Mucosa of descending colon (tissue), 3 donors: ENCODE results near the gene IFT122. TPM values are rescaled to one million over a fixed set of nuclear protein-coding genes. Genes with fewer than 3 reads are reported as not detected.

ENCODE experiments used
- ATAC-seq: fragments of 200-7000 bp; cut with Tn5 transposase; one replicate; pipeline ENCODE4 v1.9.1; 2020; ENCODE audit warnings: mild to moderate bottlenecking, moderate library complexity
- DNase-seq, 3 donors: peaks; one replicate each; pipeline ENCODE4 v3.0.0-alpha.2; 2020
- H3K36me3 ChIP-seq: fragments of 200-600 bp; one replicate; pipeline ENCODE4 v1.8.0; 2021; ENCODE audit warnings: low read depth, mild to moderate bottlenecking
- H3K4me1 ChIP-seq: fragments of 200-600 bp; one replicate; pipeline ENCODE4 v1.8.0; 2021; ENCODE audit warnings: low read depth, mild to moderate bottlenecking
- H3K4me3 ChIP-seq: fragments of 200-600 bp; one replicate; pipeline ENCODE4 v1.8.0; 2021; ENCODE audit warnings: mild to moderate bottlenecking
- H3K9me3 ChIP-seq: fragments of 200-600 bp; one replicate; pipeline ENCODE4 v1.8.0; 2021; ENCODE audit warnings: mild to moderate bottlenecking
- CTCF ChIP-seq: fragments of 200-600 bp; IDR thresholded peaks from one replicate; pipeline ENCODE4 v1.8.0; 2022; ENCODE audit warnings: antibody characterized with exemption, mild to moderate bottlenecking
- intact Hi-C, 2 donors: fragments of 100-400 bp; cut with DNase I in 1 of 2; cut with micrococcal nuclease in 1 of 2; formaldehyde crosslinking; loops; one replicate each; pipeline versions ENCODE4 v1.11.0 to v1.11.1; 2022; cut with DNase I, micrococcal nuclease
- total RNA-seq, 3 donors: library from RNA; stranded (reverse); fragmentation: NEBNext Ultra II Directional in 2 of 3; extraction: Animal tissue kit (Norgen Biotek cat#: 25700) in 2 of 3; gene quantifications; one replicate each; pipeline versions ENCODE4 v1.2.1 to v1.2.4, GENCODE V29; 2021 to 2023
- donor health status: DM: no; HTN: no; CAD: no; lungs with moderate emphysema.
- donor health status: DM: no; HTN: no; CAD: no.
- donor health status: DM: no; HTN: yes; CAD: no.

The IFT122 gene
- total RNA-seq, 3 donors from 2014 or later, result 24.6 to 35.0 (median 29.6) TPM

GRCh38 chr3:129553719-129554118 lies 113.7 kb downstream of the IFT122 start:
- intact Hi-C loops, result no loop called here
- Histone ChIP-seq H3K9me3 (no peaks in the 10 kb centered on the region), H3K4me1 (peaks cover 2% of the 10 kb centered on the region), H3K4me3 (no peak overlapping the region), H3K36me3 (no peaks in the 10 kb centered on the region)
- no peak for TF ChIP-seq CTCF
- no peak for DNase-seq
- peak; percentile 28 for ATAC-seq

GRCh38 chr3:129554356-129555152 lies 114.5 kb downstream of the IFT122 start:
- Histone ChIP-seq H3K4me1 (peaks cover 6% of the 10 kb centered on the region), H3K36me3 (no peaks in the 10 kb centered on the region), H3K4me3 (no peak overlapping the region), H3K9me3 (no peaks in the 10 kb centered on the region)
- intact Hi-C loops, result no loop called here
- ATAC-seq (no peak), DNase-seq (no peak)
- TF ChIP-seq CTCF, result no peak

- no peak for ATAC-seq
- Histone ChIP-seq H3K9me3 (no peaks in the 10 kb centered on the region), H3K4me3 (no peak overlapping the region), H3K4me1 (peaks cover 6% of the 10 kb centered on the region), H3K36me3 (no peaks in the 10 kb centered on the region)
- intact Hi-C loops, result no loop called here
- TF ChIP-seq CTCF, result no peak
- peak in 1 of 3 donors; percentile 19 for DNase-seq
Observed at GRCh38 chr3:129555153-129555550, 115.1 kb downstream of the IFT122 start.

GRCh38 chr3:129555616-129556357 lies 115.8 kb downstream of the IFT122 start:
- no peaks in the 10 kb centered on the region for H3K36me3 ChIP-seq
- intact Hi-C loops, result no loop called here
- DNase-seq, result peak in 1 of 3 donors; percentile 17
- peaks cover 6% of the 10 kb centered on the region for H3K4me1 ChIP-seq
- no peak overlapping the region for H3K4me3 ChIP-seq
- no peak for TF ChIP-seq CTCF
- H3K9me3 ChIP-seq, result no peaks in the 10 kb centered on the region
- ATAC-seq, result no peak

- H3K36me3 ChIP-seq, result no peaks in the 10 kb centered on the region
- DNase-seq, result peak in 2 of 3 donors; percentile 6 to 36
- intact Hi-C loops, result no loop called here
- peaks cover 6% of the 10 kb centered on the region for H3K4me1 ChIP-seq
- no peaks in the 10 kb centered on the region for H3K9me3 ChIP-seq
- ATAC-seq, result no peak
- TF ChIP-seq CTCF, result no peak
- no peak overlapping the region for H3K4me3 ChIP-seq
Observed at GRCh38 chr3:129556358-129556695, 116.3 kb downstream of the IFT122 start.
